Measurements from ENCODE around the gene TFEB.

The TFEB gene

DNA sequence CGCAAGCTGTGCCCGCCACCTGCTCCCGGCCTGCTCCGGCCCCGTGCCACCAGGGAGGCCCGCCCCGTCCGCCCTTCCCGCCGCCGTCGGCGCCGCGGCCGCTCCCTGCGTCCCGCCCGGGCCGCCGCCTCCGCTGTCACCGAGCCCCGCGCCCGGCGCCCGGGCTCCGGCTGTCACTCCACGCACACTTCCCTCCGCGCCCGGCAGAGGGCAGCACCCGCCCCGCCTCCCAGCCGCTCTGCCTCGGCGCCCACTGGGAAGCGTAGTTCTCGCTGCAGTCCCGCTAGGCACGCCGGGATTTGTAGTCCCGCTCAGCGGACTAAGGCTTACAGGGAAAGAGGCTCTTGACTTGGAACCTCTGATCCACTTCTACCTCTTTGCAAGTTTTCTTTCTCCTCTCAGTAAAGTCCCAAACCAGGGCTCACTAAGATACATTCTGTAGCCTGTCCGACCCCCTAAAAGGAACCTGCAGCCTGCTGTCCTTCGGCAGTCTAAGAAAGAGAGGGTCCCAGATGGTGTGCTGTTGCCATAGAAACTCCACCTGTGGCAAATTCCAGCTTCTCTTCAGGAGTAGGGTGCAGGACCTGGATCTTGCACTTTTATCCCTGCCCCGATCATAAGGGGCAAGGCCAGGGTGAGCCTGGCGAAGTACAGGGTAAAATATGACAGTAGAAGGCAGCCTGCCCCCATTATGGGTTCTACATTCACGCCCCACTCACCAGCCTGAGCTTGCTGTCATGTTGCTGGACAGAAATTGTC lies at the start of gene TFEB:
Gene TFEB, minus strand, starts transcription at position 182 of the 759 bp plus-strand sequence. CDS start 44,395 bp downstream, outside the sequence.
- Mint-ChIP-seq H3K4me1 (no peaks in the 10 kb centered on the region), H3K27ac (peak within 1 kb of the TSS in 2 of 3 experiments; percentile 35 to 57), H3K4me3 (peak within 1 kb of the TSS; percentile 78 to 86 (median 85)), H3K9me3 (no peaks in the 10 kb centered on the region), H3K27me3 (ENCODE audit: low read depth) (peaks cover 19% of the 10 kb centered on the region), H3K36me3 (ENCODE audit: low read depth) (no peaks in the 10 kb centered on the region)
- TF ChIP-seq, protein P1, sequence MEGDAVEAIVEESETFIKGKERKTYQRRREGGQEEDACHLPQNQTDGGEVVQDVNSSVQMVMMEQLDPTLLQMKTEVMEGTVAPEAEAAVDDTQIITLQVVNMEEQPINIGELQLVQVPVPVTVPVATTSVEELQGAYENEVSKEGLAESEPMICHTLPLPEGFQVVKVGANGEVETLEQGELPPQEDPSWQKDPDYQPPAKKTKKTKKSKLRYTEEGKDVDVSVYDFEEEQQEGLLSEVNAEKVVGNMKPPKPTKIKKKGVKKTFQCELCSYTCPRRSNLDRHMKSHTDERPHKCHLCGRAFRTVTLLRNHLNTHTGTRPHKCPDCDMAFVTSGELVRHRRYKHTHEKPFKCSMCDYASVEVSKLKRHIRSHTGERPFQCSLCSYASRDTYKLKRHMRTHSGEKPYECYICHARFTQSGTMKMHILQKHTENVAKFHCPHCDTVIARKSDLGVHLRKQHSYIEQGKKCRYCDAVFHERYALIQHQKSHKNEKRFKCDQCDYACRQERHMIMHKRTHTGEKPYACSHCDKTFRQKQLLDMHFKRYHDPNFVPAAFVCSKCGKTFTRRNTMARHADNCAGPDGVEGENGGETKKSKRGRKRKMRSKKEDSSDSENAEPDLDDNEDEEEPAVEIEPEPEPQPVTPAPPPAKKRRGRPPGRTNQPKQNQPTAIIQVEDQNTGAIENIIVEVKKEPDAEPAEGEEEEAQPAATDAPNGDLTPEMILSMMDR (IDR thresholded peaks at IDR 0.05; ENCODE audit: unreplicated experiment in 3 of 3), result peak; percentile 83 to 91 (median 84)

DNA sequence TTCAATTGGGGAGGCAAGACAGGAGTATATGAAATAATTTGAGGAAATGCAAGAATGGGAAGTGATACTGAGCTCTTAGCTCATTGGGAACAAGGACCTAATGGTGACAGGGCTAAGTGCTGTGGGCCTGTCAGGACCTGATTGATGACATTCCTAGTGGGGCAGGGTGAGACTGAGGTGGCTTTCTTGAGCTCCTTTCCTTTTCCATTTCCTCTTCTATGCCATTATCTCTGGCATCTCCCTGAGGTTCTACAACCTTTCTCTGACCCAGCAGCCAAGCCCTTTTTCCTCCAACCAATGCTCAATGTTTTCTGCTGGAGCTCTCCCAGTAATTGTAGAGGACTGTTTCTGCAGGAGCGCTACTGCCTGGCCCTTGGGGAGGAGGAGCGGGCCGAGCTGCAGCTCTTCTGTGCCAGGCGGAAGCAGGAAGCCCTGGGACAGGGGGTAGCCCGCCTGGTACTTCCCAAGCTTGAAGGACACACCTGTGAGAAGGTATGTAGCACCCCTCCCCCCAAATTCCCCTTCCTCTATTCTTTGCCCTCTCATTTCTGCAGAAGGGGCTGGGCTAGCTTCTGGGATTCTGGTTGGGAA lies 49.3 kb upstream of the TFEB start:
- TF ChIP-seq, protein P1 (IDR thresholded peaks at IDR 0.05; ENCODE audit: unreplicated experiment in 3 of 3), result no peak
- peaks cover 11% of the 10 kb centered on the region for H3K36me3 Mint-ChIP-seq (ENCODE audit: low read depth)
- peak overlapping the region in 1 of 3 experiments; percentile 17 for H3K27ac Mint-ChIP-seq
- H3K9me3 Mint-ChIP-seq, result no peaks in the 10 kb centered on the region
- H3K4me1 Mint-ChIP-seq, result peaks cover 31% of the 10 kb centered on the region
- H3K4me3 Mint-ChIP-seq, result peak overlapping the region; percentile 92 to 99 (median 93)
- H3K27me3 Mint-ChIP-seq (ENCODE audit: low read depth), result no peaks in the 10 kb centered on the region

DNA sequence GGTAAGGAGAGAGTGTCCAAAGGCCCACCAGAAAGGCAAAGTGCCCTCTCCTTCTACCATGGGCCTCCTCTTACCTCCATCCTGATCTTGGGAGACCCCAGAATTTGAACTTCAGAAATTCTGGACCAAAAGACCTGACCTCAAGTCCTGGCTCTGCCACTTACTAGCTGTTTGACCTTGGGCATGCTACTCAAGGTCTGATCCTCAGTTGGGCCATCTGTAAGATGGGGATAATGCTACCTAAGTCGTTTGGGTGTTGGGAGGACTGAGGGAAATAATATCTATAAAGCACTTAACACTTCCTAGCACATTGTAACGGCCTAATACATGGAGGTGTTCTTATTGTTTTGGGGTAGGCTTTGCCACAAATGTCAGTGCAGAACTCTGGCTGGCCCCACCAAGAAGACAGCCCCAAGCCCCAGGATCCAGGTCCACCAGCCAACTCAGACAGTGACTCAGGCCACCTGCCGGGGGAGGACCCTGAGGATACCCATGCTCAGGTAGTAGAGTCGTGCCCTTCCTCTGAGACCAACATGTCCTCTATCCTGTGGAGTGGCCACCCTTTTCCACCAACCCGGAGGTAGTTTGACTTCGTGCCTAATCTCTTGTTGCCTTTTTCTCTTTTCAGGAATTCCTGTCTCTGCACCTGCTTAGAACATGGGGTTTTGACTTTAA lies 47.8 kb upstream of the TFEB start:
- H3K36me3 Mint-ChIP-seq (ENCODE audit: low read depth), result peaks cover 4% of the 10 kb centered on the region
- H3K27me3 Mint-ChIP-seq (ENCODE audit: low read depth), result no peaks in the 10 kb centered on the region
- no peaks in the 10 kb centered on the region for H3K9me3 Mint-ChIP-seq
- H3K4me1 Mint-ChIP-seq, result peaks cover 26% of the 10 kb centered on the region
- TF ChIP-seq, protein P1 (IDR thresholded peaks at IDR 0.05; ENCODE audit: unreplicated experiment in 3 of 3), result no peak
- H3K27ac Mint-ChIP-seq, result peak overlapping the region in 1 of 3 experiments; percentile 36
- peak overlapping the region; percentile 26 to 71 (median 54) for H3K4me3 Mint-ChIP-seq

DNA sequence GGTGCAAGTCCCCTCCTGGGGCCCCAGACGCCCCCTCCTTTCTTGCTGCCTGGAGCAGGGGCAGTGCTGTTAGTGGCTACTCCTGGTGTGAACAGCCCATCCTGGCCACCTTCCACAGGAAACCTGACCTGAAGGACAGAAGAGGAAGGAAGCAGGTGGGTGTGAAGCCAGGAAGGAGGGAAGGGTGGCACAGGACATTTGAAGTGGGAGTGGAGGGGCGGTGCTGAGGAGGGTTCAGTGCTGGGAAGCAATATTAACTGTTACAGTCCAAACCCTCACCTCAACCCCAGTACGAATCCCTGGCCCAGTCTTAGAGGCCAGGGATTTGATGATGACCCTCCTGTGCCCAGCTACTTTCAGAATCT lies 45.9 kb upstream of the TFEB start:
- no peaks in the 10 kb centered on the region for H3K27me3 Mint-ChIP-seq (ENCODE audit: low read depth)
- H3K9me3 Mint-ChIP-seq, result no peaks in the 10 kb centered on the region
- H3K27ac Mint-ChIP-seq, result peak overlapping the region; percentile 66 to 90 (median 87)
- H3K4me1 Mint-ChIP-seq, result peaks cover 29% of the 10 kb centered on the region
- TF ChIP-seq, protein P1 (IDR thresholded peaks at IDR 0.05; ENCODE audit: unreplicated experiment in 3 of 3), result no peak
- peaks cover 5% of the 10 kb centered on the region for H3K36me3 Mint-ChIP-seq (ENCODE audit: low read depth)
- H3K4me3 Mint-ChIP-seq, result peak overlapping the region; percentile 87 to 93 (median 89)

DNA sequence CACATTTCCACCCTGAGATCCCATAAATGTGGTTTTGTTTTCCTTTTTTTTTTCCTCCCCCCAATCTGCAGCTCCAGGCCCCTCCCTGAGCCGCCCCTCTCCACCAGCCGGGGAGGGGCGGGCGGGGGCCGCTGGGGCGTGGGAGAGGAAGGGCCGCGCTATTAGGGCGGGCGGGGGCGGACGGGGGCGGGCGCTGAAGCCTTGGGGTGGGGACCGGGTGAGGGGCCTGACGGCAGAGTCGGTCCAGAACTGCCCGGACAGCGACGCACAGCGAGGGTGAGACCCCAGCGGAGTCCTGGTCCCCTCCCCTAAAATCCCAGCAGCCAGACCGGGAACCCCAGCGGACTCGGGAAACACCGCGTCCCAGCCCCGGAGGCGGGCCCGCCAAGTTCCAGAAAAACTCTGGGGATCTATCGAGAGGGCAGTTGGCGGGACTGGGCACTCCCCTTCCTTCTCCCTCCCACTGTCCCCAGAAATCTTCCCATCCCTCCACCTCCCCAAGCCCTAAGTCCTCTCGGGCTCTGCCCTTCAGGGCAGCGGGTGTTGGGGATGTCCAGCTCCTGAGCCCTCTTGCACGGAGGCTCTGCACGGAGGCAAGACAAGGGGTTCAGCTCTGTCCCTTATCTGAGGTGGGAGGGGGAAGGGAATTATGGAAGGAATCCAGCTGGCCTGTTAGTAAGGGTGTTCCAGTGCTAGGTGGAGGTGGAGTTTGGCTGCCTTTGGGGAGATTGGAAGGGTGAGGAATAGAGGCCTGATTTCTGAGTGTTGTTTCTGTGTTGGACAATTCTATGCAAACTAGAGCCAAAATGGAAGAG lies 45.4 kb upstream of the TFEB start, which contains the start of gene PRICKLE4:
Gene PRICKLE4, plus strand, starts transcription at position 232 of the 815 bp plus-strand sequence. CDS start 2,692 bp downstream, outside the sequence.
- H3K27ac Mint-ChIP-seq, result peak within 1 kb of the TSS; percentile 87 to 95 (median 92)
- peak within 1 kb of the TSS; percentile 87 to 93 (median 89) for H3K4me3 Mint-ChIP-seq
- TF ChIP-seq, protein P1 (IDR thresholded peaks at IDR 0.05; ENCODE audit: unreplicated experiment in 3 of 3), result no peak
- peaks cover 5% of the 10 kb centered on the region for H3K36me3 Mint-ChIP-seq (ENCODE audit: low read depth)
- H3K9me3 Mint-ChIP-seq, result no peaks in the 10 kb centered on the region
- peaks cover 24% of the 10 kb centered on the region for H3K4me1 Mint-ChIP-seq
- no peaks in the 10 kb centered on the region for H3K27me3 Mint-ChIP-seq (ENCODE audit: low read depth)
